ENCODE data around the gene CIB1.

Gene CIB1

DNA sequence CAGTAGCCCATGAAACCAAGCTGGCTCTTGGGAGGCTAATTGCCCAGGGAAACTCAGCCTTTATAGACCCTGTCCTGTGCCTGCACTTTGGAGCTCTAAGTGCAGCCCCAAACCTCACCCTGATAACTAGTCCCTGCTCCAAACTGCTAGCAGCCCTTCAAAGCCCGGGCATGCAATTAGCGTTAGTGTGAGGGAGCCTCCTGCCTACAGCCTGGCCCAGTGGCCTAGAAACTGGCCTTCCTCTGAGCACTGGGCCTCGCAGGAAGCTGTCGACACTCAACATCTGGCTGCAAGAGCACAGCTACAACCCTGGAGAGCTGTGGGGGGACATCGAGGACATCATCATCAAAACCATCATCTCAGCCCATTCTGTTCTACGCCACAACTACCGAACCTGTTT, 24.0 kb upstream of the CIB1 start:
- DNase-seq (ENCODE audit: low read depth), result no peak
- TF ChIP-seq, protein P1, sequence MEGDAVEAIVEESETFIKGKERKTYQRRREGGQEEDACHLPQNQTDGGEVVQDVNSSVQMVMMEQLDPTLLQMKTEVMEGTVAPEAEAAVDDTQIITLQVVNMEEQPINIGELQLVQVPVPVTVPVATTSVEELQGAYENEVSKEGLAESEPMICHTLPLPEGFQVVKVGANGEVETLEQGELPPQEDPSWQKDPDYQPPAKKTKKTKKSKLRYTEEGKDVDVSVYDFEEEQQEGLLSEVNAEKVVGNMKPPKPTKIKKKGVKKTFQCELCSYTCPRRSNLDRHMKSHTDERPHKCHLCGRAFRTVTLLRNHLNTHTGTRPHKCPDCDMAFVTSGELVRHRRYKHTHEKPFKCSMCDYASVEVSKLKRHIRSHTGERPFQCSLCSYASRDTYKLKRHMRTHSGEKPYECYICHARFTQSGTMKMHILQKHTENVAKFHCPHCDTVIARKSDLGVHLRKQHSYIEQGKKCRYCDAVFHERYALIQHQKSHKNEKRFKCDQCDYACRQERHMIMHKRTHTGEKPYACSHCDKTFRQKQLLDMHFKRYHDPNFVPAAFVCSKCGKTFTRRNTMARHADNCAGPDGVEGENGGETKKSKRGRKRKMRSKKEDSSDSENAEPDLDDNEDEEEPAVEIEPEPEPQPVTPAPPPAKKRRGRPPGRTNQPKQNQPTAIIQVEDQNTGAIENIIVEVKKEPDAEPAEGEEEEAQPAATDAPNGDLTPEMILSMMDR (IDR thresholded peaks at IDR 0.05; ENCODE audit: control insufficient read depth, insufficient read depth, low read depth, low read length, missing control alignments), result no peak
- H3K4me3 ChIP-seq (ENCODE audit: control insufficient read depth, low read depth, low read length), result no peak overlapping the region

DNA sequence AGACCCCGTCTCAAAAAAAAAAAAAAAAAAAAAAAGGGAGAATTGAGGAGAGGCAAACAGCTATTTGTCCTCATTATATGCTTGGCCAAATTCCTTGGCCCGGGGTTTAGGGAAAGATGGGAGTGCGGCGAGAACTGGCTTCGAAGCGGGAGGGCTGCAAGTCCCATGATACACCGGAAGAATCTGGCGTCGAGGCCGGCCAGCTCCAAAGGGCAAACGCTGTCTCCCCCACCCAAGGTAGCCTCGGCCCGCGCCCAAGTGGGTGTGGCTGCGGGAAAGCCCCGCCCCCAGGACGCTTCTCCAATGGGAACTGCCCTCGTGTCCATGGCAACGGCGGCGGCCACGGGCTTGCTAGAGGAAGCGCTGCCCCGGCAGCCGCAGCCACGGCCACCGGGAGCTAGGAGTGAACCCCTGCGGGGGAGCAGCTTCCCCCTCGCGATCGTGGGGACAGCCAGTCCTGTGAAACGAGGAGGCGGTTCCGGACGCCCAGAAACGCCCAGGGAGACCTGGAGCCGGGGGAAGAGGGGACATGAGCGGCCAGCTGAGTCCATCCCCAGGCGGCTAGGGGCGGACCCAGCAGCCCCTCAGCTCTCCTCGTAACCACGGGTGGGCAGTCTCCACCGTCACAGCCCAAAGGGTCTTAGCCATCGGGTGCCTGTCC, 15.6 kb upstream of the CIB1 start, which contains the start of gene TTLL13:
Gene TTLL13 (plus strand): TSS at position 354 of the 661 bp plus-strand sequence. CDS start 1,075 bp downstream, outside the sequence.
- H3K4me3 ChIP-seq (ENCODE audit: control insufficient read depth, low read depth, low read length), result peak within 1 kb of the TSS; percentile 87
- DNase-seq (ENCODE audit: low read depth), result no peak
- TF ChIP-seq, protein P1 (IDR thresholded peaks at IDR 0.05; ENCODE audit: control insufficient read depth, insufficient read depth, low read depth, low read length, missing control alignments), result no peak

DNA sequence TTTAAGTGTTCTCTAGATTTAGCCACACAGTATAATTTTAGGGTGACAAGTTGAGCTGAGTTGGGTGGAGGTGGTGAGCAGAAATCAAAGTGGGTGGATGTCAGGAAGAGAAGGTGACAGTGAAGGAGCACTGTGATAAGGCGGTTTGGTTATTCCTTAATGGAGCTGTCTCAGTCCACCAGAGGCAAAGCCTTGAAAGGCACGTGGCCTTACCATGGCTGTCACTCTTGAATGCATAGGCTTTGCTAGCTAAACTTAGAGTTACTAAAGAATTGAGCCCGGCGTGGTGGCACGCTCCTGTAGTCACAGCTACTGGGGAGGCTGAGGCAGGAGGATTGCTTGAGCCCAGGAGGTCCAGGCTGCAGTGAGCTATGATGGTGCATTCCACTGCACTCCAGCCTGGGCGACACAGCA, 15.1 kb upstream of the CIB1 start:
- DNase-seq (ENCODE audit: low read depth), result no peak
- no peak overlapping the region for H3K4me3 ChIP-seq (ENCODE audit: control insufficient read depth, low read depth, low read length)
- TF ChIP-seq, protein P1 (IDR thresholded peaks at IDR 0.05; ENCODE audit: control insufficient read depth, insufficient read depth, low read depth, low read length, missing control alignments), result no peak

DNA sequence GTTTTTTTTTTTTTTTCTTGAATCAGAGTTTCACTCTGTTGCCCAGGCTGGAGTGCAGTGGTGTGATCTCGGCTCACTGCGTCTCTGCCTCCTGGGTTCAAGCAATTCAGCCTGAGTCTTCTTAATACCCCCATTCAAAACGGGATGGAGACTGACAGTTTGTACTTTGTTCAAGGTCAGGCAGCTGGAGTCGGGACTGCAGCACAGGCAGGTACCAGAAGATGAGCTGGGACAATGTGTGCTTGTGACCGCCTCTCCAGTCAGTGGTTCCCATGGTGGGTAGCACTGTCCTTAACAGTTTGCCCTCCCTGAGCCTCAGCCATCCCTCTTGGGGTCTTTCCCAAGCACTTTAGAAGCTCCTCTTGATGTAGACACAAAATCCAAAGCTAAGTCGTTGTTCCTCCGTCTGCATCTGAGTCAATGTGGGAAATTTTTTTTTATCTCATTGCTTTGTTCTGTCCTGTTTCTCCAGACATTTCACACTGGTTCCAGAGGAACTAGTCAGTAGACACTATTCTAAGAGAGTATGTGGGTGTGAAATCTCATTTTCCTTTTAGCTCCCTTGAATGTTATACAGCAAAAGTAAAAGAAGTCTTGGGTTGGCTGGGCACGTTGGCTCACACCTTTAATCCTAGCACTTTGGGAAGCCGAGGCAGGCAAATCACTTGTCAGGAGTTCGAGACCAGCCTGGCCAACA, 10.3 kb upstream of the CIB1 start:
- no peak for DNase-seq (ENCODE audit: low read depth)
- no peak overlapping the region for H3K4me3 ChIP-seq (ENCODE audit: control insufficient read depth, low read depth, low read length)

DNA sequence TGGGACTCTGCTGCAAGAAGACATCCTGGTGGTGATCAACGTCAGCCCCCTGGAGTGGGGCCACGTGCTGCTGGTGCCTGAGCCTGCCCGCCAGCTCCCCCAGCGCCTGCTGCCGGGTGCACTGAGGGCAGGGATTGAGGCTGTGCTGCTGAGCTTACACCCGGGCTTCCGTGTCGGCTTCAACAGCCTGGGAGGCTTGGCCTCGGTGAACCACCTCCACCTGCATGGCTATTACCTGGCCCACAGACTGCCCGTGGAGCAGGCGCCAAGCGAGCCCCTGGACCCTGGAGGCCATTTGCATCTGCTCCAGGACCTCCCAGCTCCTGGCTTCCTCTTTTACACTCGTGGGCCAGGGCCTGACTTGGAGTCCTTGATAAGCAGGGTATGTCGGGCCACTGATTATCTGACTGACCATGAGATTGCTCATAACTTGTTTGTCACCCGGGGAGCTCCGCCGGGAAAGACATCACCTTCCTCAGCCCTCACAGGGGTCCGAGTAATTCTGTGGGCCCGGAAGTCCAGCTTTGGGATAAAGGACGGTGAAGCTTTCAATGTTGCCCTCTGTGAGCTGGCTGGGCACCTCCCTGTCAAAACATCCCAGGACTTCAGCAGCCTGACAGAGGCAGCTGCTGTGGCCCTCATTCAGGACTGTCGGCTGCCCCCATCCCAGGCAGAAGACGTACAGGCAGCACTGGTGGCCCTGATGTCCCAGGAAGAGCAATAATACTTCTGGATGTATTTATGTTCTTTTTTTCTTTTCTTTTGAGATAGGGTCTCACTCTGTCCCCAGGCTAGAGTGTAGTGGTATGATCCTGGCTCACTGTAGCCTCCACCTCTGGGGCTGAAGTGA, 7.8 kb upstream of the CIB1 start:
- no peak for DNase-seq (ENCODE audit: low read depth)
- no peak overlapping the region for H3K4me3 ChIP-seq (ENCODE audit: control insufficient read depth, low read depth, low read length)
- TF ChIP-seq, protein P1 (IDR thresholded peaks at IDR 0.05; ENCODE audit: control insufficient read depth, insufficient read depth, low read depth, low read length, missing control alignments), result no peak

More for the DNA sequence above, 10.3 kb upstream of the CIB1 start:
- TF ChIP-seq, protein P1 (IDR thresholded peaks at IDR 0.05; ENCODE audit: control insufficient read depth, insufficient read depth, low read depth, low read length, missing control alignments), result no peak

DNA sequence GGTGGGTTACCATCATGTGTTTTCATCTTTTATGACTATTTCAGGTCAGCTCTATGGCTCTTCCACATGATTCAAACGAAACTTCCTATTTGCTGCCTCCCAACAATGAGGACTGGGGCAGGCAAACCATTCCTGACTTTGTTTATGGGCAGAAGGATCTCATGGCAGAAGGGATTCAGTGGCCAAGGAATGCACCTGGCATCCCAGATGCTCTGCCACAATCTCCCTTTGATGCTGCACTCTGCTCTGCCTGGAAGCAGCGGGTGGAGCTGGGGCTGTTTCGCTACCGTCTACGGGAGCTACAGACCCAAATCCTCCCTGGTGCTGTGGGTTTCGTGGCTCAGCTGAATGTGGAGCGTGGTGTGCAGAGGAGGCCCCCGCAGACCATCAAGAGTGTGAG, 7.1 kb upstream of the CIB1 start:
- H3K4me3 ChIP-seq (ENCODE audit: control insufficient read depth, low read depth, low read length), result no peak overlapping the region
- TF ChIP-seq, protein P1 (IDR thresholded peaks at IDR 0.05; ENCODE audit: control insufficient read depth, insufficient read depth, low read depth, low read length, missing control alignments), result no peak
- DNase-seq (ENCODE audit: low read depth), result no peak

Data from AG09309 (cell line).